K562 (cell line): ENCODE measurements around the gene PCOLCE2. TPM values are rescaled to one million over a fixed set of nuclear protein-coding genes. Genes with fewer than 3 reads are reported as not detected.

Source experiments
- ATAC-seq: fragments of 200-7000 bp; cut with Tn5 transposase; 3 replicates; pipeline ENCODE4 v1.9.1; 2020; ENCODE audit warnings: moderate library complexity
- BruUV-seq: library from RNA; stranded (reverse); fragments of 400-500 nt; replicated peaks from 2 replicates; lab custom pipeline; 2021; lab: Mats Ljungman, UMichigan
- CTCF ChIA-PET: fragments of 300-600 bp; formaldehyde crosslinking; extraction: SDS; loops from one replicate; lab custom pipeline; 2021; ENCODE audit warnings: low intra/inter-chr PET ratio; lab: Yijun Ruan, JAX
- POLR2A ChIA-PET: fragments of 300-600, 350-650 bp; sonication (Branson Sonifier 250); formaldehyde crosslinking; extraction: SDS; loops from one replicate; lab custom pipeline; 2021; ENCODE audit warnings: antibody characterized with exemption, inconsistent platforms; lab: Yijun Ruan, JAX
- DNase-seq, 4 experiments: peaks; one replicate each; pipeline versions ENCODE4 v3.0.0 to v3.0.0-alpha.2; 2011 to 2018; ENCODE audit warnings: low spot score in 3 of 4, mixed read lengths in 3 of 4; ENCODE audit errors: extremely low read depth in 1 of 4
- FAIRE-seq: peaks from 2 replicates; lab custom pipeline; 2011; peaks lifted over from hg19 to GRCh38; lab: Jason Lieb, UNC
- H2AFZ ChIP-seq: 2 replicates; pipeline ENCODE4 v1.6.0; 2011; ENCODE audit warnings: low read depth, low read length, control low read depth, inconsistent platforms
- H3K27ac ChIP-seq: fragments of 200-600 bp; 3 replicates; pipeline ENCODE4 v1.8.0; 2011; ENCODE audit warnings: low read depth, mild to moderate bottlenecking, control low read depth, inconsistent platforms, low read length, moderate library complexity, mixed read lengths; ENCODE audit errors: extremely low read depth
- H3K27me3 ChIP-seq, 2 experiments: fragments of 300-600 bp in 1 of 2; 2 replicates in 1 of 2; 3 replicates in 1 of 2; pipeline versions ENCODE4 v1.6.0 to v1.8.0; 2011; ENCODE audit warnings: inconsistent platforms in 2 of 2, low read length in 2 of 2, mild to moderate bottlenecking in 1 of 2, mixed read lengths in 1 of 2, moderate library complexity in 1 of 2; ENCODE audit not compliant: control insufficient read depth in 2 of 2, insufficient read depth in 2 of 2
- H3K36me3 ChIP-seq: fragments of 300-600 bp; 3 replicates; pipeline ENCODE4 v1.8.0; 2011; ENCODE audit warnings: mild to moderate bottlenecking, low read length, inconsistent platforms; ENCODE audit not compliant: control insufficient read depth, insufficient read depth
- H3K4me1 ChIP-seq, 2 experiments: fragments of 200-600 bp in 1 of 2; replicated peaks in 1 of 2; 2 replicates in 1 of 2; 3 replicates in 1 of 2; pipeline versions ENCODE4 v1.5.1 to v1.8.0; 2011; ENCODE audit warnings: inconsistent platforms in 2 of 2, low read length in 2 of 2, mild to moderate bottlenecking in 1 of 2, mixed read lengths in 1 of 2, moderate library complexity in 1 of 2; ENCODE audit not compliant: control insufficient read depth in 2 of 2, insufficient read depth in 2 of 2
- H3K4me2 ChIP-seq: 2 replicates; pipeline ENCODE4 v1.6.1; 2011; ENCODE audit warnings: low read length, control low read depth, inconsistent platforms, mixed read lengths; ENCODE audit not compliant: insufficient read depth
- H3K4me3 ChIP-seq: fragments of 200-600 bp; sonication (generic), shearing (Covaris generic); 2 replicates; pipeline ENCODE4 v1.5.1; 2016; ENCODE audit warnings: control low read depth, inconsistent platforms
- H3K79me2 ChIP-seq: fragments of 200-600 bp; 3 replicates; pipeline ENCODE4 v1.8.0; 2011; ENCODE audit warnings: low read length, inconsistent platforms; ENCODE audit not compliant: control insufficient read depth, insufficient read depth
- H3K9ac ChIP-seq, 2 experiments: 2 replicates each; pipeline versions ENCODE4 v1.6.0 to v1.6.1; 2011; ENCODE audit warnings: low read depth in 2 of 2, low read length in 2 of 2, control low read depth in 1 of 2, inconsistent platforms in 1 of 2, mild to moderate bottlenecking in 1 of 2, mixed read lengths in 1 of 2; ENCODE audit not compliant: insufficient read depth in 1 of 2
- H3K9me1 ChIP-seq: one replicate; pipeline ENCODE4 v1.6.0; 2011; ENCODE audit warnings: inconsistent platforms, mild to moderate bottlenecking, low read length, moderate library complexity; ENCODE audit not compliant: control insufficient read depth, insufficient read depth
- H3K9me3 ChIP-seq: replicated peaks from 2 replicates; pipeline ENCODE4 v1.5.1; 2011; ENCODE audit warnings: low read depth, low read length, inconsistent platforms; ENCODE audit not compliant: control insufficient read depth, insufficient read depth
- H4K20me1 ChIP-seq: replicated peaks from 2 replicates; pipeline ENCODE4 v1.6.1; 2011; ENCODE audit warnings: low read length, inconsistent platforms, mixed read lengths; ENCODE audit not compliant: control insufficient read depth, insufficient read depth
- ARID3A ChIP-seq: IDR thresholded peaks from 2 replicates; pipeline ENCODE4 v1.6.1; 2012; ENCODE audit warnings: low read depth, low read length, improper control_type of control experiment, borderline replicate concordance
- BMI1 ChIP-seq: fragments of 150-350 bp; IDR thresholded peaks from 2 replicates; pipeline ENCODE4 v1.6.1; 2014; ENCODE audit warnings: low read length
- FOXJ2 ChIP-seq: fragments of 200-800 bp; sonication (Bioruptor generic); IDR thresholded peaks from 2 replicates; pipeline ENCODE4 v1.6.1; 2016; ENCODE audit warnings: missing genetic modification characterization, missing compliant biosample characterization
- FOXK1 ChIP-seq: sonication (generic); formaldehyde crosslinking; IDR thresholded peaks from 2 replicates; pipeline ENCODE4 v1.8.0; 2022; ENCODE audit warnings: missing genetic modification reagents, mild to moderate bottlenecking, borderline replicate concordance
- GTF2A2 ChIP-seq: IDR thresholded peaks from 2 replicates; pipeline ENCODE4 v1.6.1; 2016; ENCODE audit warnings: mild to moderate bottlenecking, missing genetic modification characterization, missing compliant biosample characterization
- NFIC ChIP-seq: fragments of 450-650 bp; IDR thresholded peaks from 2 replicates; pipeline ENCODE4 v1.6.1; 2017; ENCODE audit warnings: mild to moderate bottlenecking, inconsistent platforms
- PRMT5 ChIP-seq: sonication (generic); formaldehyde crosslinking; IDR thresholded peaks from 2 replicates; pipeline ENCODE4 v1.5.0; 2020; ENCODE audit warnings: missing genetic modification reagents
- SRF ChIP-seq, 2 experiments: fragments of 250-450, 450-650 bp in 1 of 2; sonication (Bioruptor Pico) in 1 of 2; sonication (generic) in 1 of 2; formaldehyde crosslinking; IDR thresholded peaks; 2 replicates each; pipeline versions ENCODE4 v1.5.0 to v1.5.1; 2020 to 2022; ENCODE audit warnings: mild to moderate bottlenecking in 1 of 2, missing genetic modification reagents in 1 of 2
- UBTF ChIP-seq, 2 experiments: IDR thresholded peaks; 2 replicates each; pipeline ENCODE4 v1.6.1; 2012; ENCODE audit warnings: improper control_type of control experiment in 2 of 2, low read depth in 2 of 2, low read length in 2 of 2, borderline replicate concordance in 1 of 2
- ZBTB17 ChIP-seq: fragments of 450-650 bp; formaldehyde crosslinking; IDR thresholded peaks from 2 replicates; pipeline ENCODE4 v1.4.0; 2020; ENCODE audit warnings: mild to moderate bottlenecking
- ZFX ChIP-seq: sonication (generic); formaldehyde crosslinking; IDR thresholded peaks from 2 replicates; pipeline ENCODE4 v1.8.0; 2022; ENCODE audit warnings: mild to moderate bottlenecking, missing genetic modification reagents, moderate library complexity
- ZNF232 ChIP-seq: sonication (generic); formaldehyde crosslinking; IDR thresholded peaks from 2 replicates; pipeline ENCODE4 v1.8.0; 2022; ENCODE audit warnings: mild to moderate bottlenecking, missing genetic modification reagents
- ZNF316 ChIP-seq: fragments of 450-650 bp; IDR thresholded peaks from 2 replicates; pipeline ENCODE4 v1.6.1; 2016
- ZNF431 ChIP-seq: sonication (generic); formaldehyde crosslinking; IDR thresholded peaks from 2 replicates; pipeline ENCODE4 v1.8.0; 2022; ENCODE audit warnings: mild to moderate bottlenecking, missing genetic modification reagents
- WGBS: fragments of 100-300 bp; shearing (Covaris generic); methylation state at CpG from one replicate; pipeline ENCODE4 v1.1.6; 2016; ENCODE audit warnings: low coverage, mixed read lengths; ENCODE audit not compliant: insufficient coverage; ENCODE audit errors: missing lambda C conversion rate; 5-methylcytosine and 5-hydroxymethylcytosine counted together
- in situ Hi-C: fragments of 300-500 bp; cut with MboI; formaldehyde crosslinking; loops from 4 replicates; pipeline ENCODE4 v1.15.0; 2018; ENCODE audit warnings: inconsistent platforms, mixed read lengths
- intact Hi-C: fragments of 100-400 bp; cut with micrococcal nuclease; formaldehyde crosslinking; loops from 2 replicates; pipeline ENCODE4 v1.14.2; 2022
- polyA plus RNA-seq, 8 experiments: library from polyadenylated mRNA; depleted of rRNA in 4 of 8; stranded (reverse) in 5 of 8; unstranded in 3 of 8; fragments of >200 nt; fragmentation: Nextera tagmentation in 2 of 8; fragmentation: Illumina TruSeq in 1 of 8; extraction: Ambion mirVana in 2 of 8; extraction: Trizol in 1 of 8; gene quantifications; 2 replicates each; pipeline versions ENCODE4 v1.2.1 to v1.2.3, GENCODE V29; 2011 to 2014; ENCODE audit warnings: inconsistent platforms in 1 of 8, missing spikeins in 1 of 8
- total RNA-seq, 7 experiments: library from RNA; depleted of rRNA in 6 of 7; stranded (reverse); fragments of >200 nt in 6 of 7; fragmentation: Illumina TruSeq in 2 of 7; extraction: Trizol in 2 of 7; gene quantifications; 2 replicates each; pipeline versions ENCODE4 v1.2.1 to v1.2.3, GENCODE V29; 2011 to 2021; ENCODE audit warnings: low replicate concordance in 1 of 7
- TF ChIP-seq, protein P1 (sequence below): IDR thresholded peaks from 2 replicates; pipeline ENCODE4 v1.6.1; 2016; ENCODE audit warnings: missing genetic modification characterization, missing compliant biosample characterization

PCOLCE2 gene
- total and polyA plus RNA-seq, 9 of the 15 experiments (the other 6 are each of a cell fraction or from before 2014, with no cell fraction given) = 0.18 to 1.2 (median 0.65) TPM

- peak; percentile 65; the same call in 1 of the 2 replicates for TF ChIP-seq BMI1
- no peak for TF ChIP-seq FOXK1
- TF ChIP-seq SRF (CRISPR knock-in tag; IDR thresholded peaks at IDR 0.05) = no peak
- TF ChIP-seq, protein P1, sequence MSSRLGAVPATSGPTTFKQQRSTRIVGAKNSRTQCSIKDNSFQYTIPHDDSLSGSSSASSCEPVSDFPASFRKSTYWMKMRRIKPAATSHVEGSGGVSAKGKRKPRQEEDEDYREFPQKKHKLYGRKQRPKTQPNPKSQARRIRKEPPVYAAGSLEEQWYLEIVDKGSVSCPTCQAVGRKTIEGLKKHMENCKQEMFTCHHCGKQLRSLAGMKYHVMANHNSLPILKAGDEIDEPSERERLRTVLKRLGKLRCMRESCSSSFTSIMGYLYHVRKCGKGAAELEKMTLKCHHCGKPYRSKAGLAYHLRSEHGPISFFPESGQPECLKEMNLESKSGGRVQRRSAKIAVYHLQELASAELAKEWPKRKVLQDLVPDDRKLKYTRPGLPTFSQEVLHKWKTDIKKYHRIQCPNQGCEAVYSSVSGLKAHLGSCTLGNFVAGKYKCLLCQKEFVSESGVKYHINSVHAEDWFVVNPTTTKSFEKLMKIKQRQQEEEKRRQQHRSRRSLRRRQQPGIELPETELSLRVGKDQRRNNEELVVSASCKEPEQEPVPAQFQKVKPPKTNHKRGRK = peak; percentile 64; the same call in 1 of the 2 replicates
Measured at GRCh38 chr3:142889212-142890014, 530 bp upstream of the PCOLCE2 start (continued).

- POLR2A ChIA-PET = no interaction called here
- ATAC-seq (peak; percentile 34), FAIRE-seq (no peak), DNase-seq (peak in 1 of 4 experiments; percentile 20)
- H3K79me2 ChIP-seq = no peaks in the 10 kb centered on the region
- H2AFZ ChIP-seq = peak overlapping the region; percentile 74
- H3K4me2 ChIP-seq = peak overlapping the region; percentile 67
- 9% methylated on average over 12 of the region's 14 CpGs for WGBS
- H3K9me1 ChIP-seq = no peaks in the 10 kb centered on the region
- H3K27ac ChIP-seq = no peak overlapping the region
- CTCF ChIA-PET = no interaction called here
- H3K9ac ChIP-seq = peak overlapping the region; percentile 49 to 87
- no peaks in the 10 kb centered on the region for H4K20me1 ChIP-seq
- no peaks in the 10 kb centered on the region for H3K9me3 ChIP-seq
- peaks cover 5 to 14% of the 10 kb centered on the region in 2 experiments; a peak in 3 of 5 replicates for H3K4me1 ChIP-seq
- no TSS peak for BruUV-seq
- in situ Hi-C loops = no loop called here
- peaks cover 0 to 11% of the 10 kb centered on the region in 2 experiments; a peak in 1 of 5 replicates for H3K27me3 ChIP-seq
- peak overlapping the region; percentile 44 for H3K4me3 ChIP-seq
- intact Hi-C loops = loop anchor here (5.0 kb wide), 1 partner anchor 36 kb away; no protein-coding TSS in a partner anchor
- no peaks in the 10 kb centered on the region for H3K36me3 ChIP-seq
- peak; percentile 43; the same call in 1 of the 2 replicates for TF ChIP-seq ZFX
- TF ChIP-seq ZBTB17 (CRISPR knock-in tag) = no peak
- peak; percentile 55; the same call in 1 of the 2 replicates for TF ChIP-seq NFIC
- no peak for TF ChIP-seq GTF2A2 (tag)
- no peak for TF ChIP-seq ZNF232
- TF ChIP-seq ARID3A = no peak
- TF ChIP-seq ZNF431 = no peak
- TF ChIP-seq FOXJ2 (tag) = no peak
- TF ChIP-seq ZNF316 = no peak
- TF ChIP-seq UBTF (IDR thresholded peaks at IDR 0.05; ENCODE audit: borderline replicate concordance in 1 of 2, low read depth in 2 of 2, low read length in 2 of 2) = no peak
- TF ChIP-seq PRMT5 = no peak
Measured at GRCh38 chr3:142888099-142888480, 793 bp downstream of the PCOLCE2 start.
